ENCODE measurements around the gene ZSWIM6.
A peak's percentile ranks its signal among the peaks of the same experiment; 100 is the strongest.
"Not testable (repeated sequence)": the region's sequence is repeated elsewhere in the genome, so short reads cannot be mapped to it uniquely, and the experiment has no call there.

ZSWIM6 gene

DNA sequence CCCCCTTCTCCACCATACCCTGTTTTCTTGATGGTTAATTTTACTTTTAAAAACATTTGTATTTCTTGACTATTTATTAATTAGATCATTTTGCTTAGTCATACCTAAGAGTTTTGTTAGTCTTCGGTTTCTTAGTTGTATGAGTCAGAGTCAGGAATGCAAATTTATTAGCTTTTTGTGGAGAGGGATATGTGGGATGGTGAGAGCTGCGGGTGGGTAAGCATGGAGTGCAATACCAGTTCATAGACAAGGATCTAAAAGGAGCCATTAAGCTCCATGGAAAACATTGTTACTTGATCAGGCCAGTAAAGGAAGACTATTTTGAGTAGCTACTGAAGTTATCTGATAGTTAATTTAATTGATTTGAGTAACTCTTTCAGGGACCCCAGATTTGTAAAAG, 77.5 kb downstream of the ZSWIM6 start:
- no peak for DNase-seq

DNA sequence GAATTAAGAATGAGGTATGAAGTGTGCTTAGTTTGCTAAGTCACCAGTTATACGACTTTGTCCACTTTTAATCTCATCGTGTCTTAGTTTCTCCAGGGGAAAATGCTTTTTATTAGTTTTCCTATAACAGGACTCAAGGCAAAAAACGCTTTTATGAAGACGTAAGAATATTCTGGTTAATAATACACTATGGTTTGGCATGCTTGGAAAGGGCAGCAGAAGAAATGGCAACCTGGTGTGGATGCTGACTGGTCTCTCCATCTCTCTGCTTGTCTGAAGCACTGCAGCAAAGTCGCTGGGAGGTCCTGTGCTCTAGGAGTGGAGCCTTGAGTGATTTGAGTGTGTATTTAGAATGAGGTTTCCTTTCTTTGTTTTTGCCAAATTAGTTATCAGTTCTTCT, 78.8 kb downstream of the ZSWIM6 start:
- DNase-seq: no peak

DNA sequence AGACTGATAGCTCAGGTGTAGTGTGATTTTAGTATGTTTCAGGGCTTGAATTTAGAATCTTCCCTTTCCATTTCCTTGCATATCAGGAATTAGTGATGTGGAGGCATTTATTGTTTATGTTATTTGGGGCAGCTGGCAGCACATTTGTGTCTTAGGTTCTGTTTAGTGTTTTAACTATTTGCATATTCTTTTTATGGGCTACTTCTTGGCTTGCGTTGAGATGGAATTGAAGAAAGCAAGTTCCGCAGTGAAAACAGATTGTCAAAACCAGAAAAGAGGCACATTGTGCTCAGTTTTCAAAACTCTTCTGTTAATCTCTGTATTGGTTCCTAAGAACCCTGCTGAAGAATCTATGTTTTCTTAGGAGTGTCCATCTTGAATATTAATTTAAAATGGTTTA, 80.3 kb downstream of the ZSWIM6 start:
- DNase-seq: no peak

- DNase-seq: not testable (repeated sequence)
Measured at GRCh38 chr5:61413205-61413604, 81.1 kb downstream of the ZSWIM6 start.

GRCh38 chr5:61414806-61415205, 82.7 kb downstream of the ZSWIM6 start:
- no peak for DNase-seq

DNA sequence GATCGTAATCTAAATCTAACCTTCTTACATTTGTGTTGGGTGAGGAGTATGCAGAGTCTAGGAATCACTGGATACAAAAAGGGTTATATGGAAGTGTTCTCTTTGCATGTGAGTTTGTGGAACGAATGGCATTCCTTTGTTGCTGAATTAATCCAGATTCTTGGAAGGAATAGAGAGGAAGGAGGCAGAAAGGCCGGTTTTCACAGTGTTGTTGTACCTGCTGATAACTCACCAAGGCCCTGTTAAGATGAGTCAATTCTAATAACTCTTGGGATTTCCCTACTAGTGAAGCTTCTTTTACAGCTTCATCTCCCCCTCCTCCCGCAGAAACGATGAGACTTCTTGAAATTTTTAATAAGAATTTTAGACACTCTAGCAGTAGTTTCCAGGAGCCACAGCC, 84.0 kb downstream of the ZSWIM6 start:
- no peak for DNase-seq

GRCh38 chr5:61416420-61416819, 84.4 kb downstream of the ZSWIM6 start:
- no peak for DNase-seq

DNA sequence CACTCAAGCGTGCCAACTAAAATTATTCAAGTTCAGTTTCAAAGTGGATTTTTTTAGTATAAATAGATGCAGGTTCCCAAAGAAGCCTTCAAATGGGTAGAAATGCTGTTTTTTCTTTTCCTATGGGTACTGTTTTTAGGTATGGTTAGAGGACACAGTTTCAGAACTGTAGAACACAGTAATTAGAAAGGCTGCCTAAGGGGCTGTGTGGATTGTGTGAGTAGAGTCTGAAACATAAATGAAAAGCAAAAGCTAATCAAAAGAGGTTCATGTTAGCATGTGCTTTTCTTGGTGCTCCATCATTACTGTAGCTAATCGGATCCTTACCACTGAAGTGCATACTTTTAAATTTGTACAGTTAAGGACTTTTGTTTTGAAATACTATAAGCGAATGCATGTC, 85.3 kb downstream of the ZSWIM6 start:
- no peak for DNase-seq

- DNase-seq: no peak
Measured at GRCh38 chr5:61417851-61418250, 85.8 kb downstream of the ZSWIM6 start.

- DNase-seq: no peak
Measured at GRCh38 chr5:61419106-61419505, 87.0 kb downstream of the ZSWIM6 start.

DNA sequence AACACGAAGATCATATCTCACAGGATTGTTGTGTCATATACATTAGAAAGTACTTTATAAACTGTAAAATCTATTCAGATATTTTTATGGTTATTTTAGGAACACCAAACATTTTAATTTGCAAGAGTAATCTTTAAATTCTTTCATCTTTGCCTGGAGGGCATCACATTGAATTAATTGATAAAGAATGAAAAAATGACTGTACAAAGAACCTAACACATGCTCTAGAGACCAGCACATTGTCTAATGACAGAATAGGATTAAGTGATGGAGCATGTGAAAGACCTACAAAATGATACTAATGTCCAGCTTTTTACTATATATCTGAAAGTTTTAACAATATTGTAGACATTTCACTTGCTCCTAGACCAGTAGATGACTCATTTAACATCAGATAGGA, 88.0 kb downstream of the ZSWIM6 start:
- DNase-seq: no peak

DNA sequence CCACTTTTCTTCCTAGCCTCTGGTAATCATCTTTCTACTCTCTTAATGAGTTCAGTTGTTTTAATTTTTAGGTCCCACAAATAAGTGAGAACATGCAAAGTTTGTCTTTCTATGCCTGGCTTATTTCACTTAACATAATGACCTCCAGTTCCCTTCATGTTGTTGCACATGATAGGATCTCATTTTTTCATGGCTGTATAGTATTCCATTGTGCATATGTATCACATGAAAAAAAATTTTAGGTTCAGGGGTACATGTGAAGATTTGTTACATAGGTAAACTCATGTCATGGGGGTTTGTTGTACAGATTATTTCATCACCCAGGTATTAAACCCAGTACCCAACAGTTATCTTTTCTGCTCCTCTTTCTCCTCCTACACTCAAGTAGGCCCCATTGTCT, 89.2 kb downstream of the ZSWIM6 start:
- DNase-seq: not testable (repeated sequence)

DNA sequence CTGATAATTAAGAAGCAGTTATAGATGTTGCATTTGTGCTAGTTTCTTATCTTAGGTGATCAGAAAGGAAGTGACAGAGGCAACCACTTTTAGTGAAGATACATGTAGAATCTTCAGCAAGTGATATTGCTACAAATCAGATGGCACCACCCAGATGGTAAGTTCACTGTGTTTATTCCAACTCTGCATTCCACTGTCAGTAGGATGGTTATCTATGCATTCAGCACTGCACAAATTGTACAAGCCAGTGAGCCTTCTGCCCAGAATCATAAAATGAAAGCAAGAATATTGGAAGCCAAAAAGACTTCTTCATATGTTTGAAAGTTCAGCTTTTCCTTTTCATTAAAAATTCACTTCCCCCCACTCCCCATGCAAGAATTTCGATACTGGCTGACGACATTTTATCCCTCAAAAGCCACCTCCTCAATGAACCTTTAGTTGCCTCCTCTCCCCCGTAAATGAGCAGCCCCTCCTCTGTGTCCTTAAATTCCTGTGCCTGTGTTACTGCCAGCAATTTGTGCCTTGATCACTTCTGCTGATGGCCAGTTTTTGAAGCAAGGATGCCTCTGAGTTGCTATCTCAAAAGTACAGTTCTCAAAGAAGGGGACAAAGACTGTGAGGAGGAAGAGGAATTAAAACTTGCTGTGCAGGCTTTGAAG, 91.6 kb downstream of the ZSWIM6 start:
- DNase-seq: no peak

DNA sequence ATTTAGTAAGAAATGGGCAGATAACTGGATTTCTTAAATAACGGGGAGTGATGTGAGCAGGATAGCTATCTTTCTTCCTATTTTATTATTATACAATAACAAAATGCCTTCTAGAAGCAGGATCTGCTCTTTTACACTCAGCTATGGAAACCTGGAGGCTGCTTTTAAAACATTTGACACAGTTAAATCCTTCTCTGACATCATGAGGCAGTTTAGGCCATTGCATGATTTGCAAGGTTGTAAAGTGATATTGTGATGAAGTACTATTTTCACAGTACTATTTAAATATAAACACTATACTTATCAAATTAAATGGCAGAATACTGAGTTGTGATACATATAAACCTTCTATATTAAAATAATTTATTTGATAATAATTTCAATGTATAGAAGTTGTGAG, 93.9 kb downstream of the ZSWIM6 start:
- no peak for DNase-seq

DNA sequence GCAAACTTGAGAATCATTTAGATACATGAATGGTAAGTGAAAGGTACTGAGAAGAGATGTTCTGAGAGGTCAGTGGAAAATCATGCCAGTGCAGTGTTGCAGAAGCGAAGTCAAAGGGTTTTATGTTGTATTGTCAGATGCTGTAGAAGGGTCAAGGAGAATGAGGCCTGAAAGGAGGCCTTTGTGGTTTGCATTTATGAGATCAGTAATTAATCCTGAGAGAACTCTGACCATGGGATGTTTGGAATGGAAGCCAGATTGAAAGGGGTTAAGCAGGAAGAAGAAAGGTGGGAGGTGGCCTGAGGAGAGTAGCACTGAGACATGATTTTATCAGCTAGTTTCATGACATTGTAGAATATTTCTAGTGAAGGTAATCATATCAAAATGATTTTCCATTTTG, 97.8 kb downstream of the ZSWIM6 start:
- no peak for DNase-seq

GRCh38 chr5:61431923-61432620, 100.0 kb downstream of the ZSWIM6 start:
- peak; percentile 16 for DNase-seq

DNA sequence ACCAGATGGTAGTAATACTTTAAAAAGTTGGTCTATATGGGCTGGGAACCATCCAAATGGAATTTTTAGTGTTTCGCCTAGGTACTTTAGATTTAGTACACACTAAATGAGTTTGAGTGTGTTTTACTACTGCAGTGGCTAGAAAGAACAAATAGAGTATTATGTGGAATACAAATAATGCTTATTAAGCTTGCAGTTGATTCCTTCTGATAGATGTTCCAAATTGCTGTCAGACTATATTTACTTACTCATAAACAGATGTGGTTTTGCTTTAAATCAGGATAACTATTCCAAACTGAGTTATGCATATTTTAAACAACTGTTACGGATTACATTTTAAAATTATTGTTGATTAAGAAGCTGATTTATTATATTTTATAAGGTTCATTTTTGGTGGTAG, 103.3 kb downstream of the ZSWIM6 start:
- DNase-seq: no peak

DNA sequence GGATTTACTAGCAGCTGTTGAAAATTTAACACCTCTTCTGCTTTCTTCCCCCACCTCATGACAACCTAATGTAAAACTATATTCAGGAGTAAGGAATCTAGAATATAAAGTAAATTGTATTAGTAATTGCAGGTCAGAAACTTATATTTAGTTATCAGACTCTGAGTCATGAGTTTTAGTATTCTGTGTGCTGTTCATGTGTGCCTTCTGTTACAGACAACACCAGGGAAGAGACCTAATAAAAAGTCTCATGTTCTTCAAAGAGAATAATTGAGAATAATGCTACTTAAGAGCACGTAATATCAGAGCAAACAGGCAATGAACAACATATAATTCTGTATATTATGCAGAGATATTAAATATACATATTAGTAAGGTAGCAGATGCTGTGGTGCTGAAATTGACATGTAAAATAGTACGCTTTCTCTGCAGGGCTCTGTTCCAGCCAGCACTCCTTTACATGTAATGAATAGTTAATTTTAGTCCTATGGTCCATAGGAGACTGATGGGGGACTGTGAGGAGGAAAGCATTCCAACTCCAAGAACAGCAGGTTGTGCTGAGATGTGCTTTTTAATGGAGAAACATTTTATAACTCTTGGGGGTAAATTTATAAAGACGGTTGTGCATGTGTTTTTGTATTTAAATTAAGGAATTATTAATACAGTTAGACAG, 106.4 kb downstream of the ZSWIM6 start:
- DNase-seq: no peak

DNA sequence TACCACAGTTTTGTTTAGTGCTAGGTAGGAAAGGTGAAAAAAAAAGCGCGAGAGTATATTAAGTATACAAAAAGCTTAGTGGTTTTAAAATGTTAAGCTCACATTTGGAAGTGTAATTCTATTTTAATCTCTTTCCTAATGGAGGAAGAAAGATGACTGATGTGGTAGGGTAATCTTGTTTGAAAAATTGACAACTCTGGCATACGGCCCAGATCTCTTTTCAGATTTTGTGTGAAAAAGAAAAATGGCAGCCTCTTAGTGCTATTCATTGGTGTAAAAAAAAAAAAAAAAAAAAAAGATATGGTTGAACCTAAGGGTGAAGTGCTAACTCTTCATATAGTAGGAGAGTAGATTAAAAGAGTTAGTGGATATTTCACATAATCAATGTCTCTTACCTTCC, 108.0 kb downstream of the ZSWIM6 start:
- no peak for DNase-seq

DNA sequence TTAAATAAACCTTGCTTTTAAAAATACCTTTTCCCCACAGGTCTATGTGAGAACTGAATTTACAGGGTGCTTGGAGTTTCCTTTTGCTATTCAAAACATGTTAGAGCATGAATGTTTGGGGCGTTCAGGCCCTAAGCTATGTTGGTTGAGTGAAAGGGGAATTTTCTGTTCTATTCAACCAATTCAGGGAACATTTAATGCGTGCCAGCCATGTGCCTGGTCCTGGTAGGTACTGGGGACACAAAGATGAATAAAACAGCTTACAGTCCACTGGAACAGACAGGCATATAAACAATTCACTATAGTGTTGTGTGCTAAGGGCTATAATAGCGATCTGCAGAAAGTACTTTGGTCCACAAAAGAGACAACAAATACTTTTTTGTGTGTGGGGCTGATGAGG, 108.5 kb downstream of the ZSWIM6 start:
- no peak for DNase-seq

DNA sequence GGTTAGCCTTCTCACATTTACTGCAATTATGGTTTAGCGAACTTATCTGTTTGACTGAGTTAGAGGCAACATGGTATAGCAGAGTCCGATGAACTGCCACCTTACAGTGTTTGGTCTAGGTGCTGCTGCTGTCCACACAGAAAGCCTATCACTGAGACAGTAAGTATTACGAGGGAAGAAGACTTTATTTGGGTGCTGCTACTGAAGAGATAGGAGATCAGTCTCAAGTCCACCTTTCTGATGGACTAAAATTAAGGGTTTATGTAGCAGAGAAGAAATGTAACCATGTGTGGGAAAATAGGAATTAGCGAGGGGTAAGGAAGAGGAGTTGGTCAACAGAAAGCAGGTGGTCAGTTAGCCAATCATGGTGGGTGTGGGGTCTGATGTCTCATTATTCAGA, 109.7 kb downstream of the ZSWIM6 start:
- DNase-seq: no peak

- no peak for DNase-seq
Measured at GRCh38 chr5:61447780-61448495, 115.9 kb downstream of the ZSWIM6 start.

GRCh38 chr5:61449804-61450492, 117.9 kb downstream of the ZSWIM6 start:
- DNase-seq: peak; percentile 63

All from NCI-H146 (cell line).